Activated T-cell treated with anti-CD3 and anti-CD28 coated beads for 1 hour (primary cell): ENCODE results near the gene DAZAP1.

Source experiments
- DNase-seq: peaks from one replicate; pipeline ENCODE4 v3.0.0-alpha.2; 2020; ENCODE audit warnings: low read depth

DAZAP1 gene

GRCh38 chr19:1394252-1395193, 12.9 kb upstream of the DAZAP1 start:
- no peak for DNase-seq

DNA sequence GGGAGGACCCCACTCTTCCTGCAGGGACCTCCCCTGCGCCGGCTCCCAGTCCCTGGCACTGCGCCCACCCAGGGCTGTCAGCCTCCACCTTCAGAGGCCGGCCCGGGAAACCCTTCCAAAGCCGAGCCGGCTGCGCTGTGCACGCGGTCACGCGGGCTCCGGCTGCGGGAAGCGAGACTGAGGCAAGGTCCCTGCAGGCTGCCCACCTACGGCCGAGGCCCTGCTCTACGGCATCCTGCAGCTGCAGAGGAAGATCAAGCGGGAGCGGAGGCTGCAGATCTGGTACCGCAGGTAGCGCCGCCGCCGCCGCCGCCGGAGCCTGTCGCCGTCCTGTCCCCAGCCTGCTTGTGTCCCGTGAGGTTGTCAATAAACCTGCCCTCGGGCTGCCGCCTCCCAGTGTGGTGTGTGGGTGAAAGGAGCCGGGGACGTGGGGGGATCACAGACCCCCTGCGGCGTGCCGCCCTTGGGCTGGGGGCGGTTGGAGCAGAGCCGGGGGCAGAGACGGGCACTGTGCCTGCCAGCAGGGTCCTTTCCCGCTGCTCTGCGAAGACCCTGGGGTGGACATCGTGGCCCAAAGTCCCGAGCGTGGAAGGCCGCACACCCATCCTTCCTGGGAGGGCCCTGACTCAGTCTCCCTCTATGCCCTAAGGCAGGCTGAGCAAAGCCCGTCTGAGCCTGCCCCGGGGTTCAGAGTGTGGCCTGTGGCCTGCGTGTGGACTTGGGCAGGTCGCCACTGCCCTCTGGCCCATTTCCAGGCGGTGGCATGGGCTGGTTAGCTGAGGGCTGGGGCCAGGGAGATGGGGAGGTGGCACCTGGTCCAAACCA, 12.0 kb upstream of the DAZAP1 start:
- no peak for DNase-seq

DNA sequence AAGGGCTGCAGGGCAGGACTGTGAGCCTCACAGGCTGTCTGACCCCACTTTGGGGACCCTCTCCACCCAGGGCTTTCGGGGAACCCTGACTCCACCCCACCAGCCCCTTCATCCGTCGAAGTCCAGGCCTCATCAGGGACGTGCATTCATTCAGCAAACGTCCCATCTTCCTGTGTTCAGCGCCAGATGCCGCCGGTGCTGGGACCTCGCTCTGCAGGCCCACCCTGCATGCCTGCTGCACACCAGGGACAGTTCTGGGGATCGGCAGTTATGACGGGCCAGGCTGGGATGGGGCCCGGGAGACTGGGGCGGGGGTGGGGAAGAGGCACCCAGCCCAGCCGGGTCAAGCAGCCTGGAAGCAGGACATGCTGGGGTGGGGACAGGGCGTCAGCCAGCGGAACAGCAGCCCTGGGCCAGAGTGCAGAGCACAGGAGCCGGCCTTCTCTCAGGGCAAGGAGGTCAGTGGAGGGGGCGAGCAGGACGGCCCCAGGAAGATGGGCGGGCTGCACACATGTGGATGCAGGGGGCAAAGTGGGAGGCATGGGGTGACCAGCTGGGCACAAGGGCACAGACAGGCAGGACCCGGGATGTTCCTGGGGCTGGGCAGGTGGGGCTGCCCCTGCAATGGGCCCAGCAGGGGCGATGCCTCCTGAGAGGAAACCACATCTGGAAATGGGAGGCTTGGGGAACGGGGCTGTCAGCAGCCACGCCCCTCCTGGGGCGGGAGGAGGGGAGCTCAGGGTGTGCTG, 11.2 kb upstream of the DAZAP1 start:
- DNase-seq = no peak

DNA sequence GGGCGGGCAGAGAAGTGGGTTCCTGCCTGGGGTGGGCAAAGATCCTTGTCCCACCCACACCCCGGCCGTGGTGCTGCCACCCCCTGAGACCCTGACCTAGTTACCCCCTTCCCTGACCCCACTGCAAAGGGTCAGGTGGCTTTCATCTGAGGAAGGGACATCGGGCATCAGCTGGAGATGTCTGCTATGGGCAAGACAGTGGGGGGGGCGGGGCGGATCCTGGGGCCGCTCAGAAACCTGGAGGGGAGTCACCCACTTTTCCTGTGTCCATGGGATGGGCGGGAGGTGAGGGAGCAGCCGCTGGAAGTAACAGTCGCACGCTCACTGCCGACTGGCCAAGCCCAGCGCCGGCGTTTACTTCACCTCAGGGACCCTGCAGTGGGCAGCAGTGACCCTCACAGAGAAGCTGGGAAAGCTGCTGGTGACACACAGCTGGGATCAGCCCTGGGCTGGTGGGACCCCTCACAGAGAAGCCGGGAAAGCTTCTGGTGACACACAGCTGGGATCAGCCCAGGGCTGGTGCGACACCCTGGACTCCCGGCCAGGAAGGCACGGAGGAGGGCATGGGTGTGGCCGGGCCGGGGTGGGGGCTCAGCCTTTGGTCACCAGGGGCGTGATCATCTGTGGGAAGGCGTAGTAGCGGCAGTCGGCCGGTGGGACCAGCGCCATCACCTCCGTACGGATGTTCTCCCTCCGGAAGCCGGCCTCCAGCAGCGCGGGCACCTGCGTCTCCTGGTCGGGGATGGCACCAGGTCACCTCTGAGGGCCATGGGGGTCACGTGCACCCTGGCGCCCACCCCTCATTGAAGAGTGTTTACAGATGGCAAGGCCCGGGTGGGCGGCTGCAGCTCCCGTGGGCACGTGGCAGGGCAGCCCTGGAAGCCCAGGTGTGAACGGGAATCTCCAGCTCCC, 10.4 kb upstream of the DAZAP1 start:
- no peak for DNase-seq

DNA sequence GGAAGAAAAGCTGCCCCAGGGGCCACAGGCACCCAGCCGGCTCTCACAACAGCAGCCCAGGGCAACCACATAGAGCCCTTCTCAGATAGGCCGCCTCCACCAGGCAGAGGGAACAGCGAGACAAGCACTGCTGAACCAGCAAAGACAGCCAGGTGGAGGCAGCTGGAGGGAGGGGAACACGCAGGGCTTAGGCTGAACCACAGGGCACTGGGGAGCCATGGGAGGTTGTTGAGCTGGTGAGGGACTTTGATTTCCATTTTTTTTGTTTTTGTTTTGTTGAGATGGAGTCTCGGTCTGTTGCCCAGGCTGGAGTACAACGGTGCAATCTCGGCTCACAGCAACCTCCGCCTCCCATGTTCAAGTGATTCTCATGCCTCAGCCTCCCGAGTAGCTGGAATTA, 9.5 kb upstream of the DAZAP1 start:
- no peak for DNase-seq

- DNase-seq = no peak
These were observed 8.3 kb upstream of the DAZAP1 start for GRCh38 chr19:1399079-1399478.

DNA sequence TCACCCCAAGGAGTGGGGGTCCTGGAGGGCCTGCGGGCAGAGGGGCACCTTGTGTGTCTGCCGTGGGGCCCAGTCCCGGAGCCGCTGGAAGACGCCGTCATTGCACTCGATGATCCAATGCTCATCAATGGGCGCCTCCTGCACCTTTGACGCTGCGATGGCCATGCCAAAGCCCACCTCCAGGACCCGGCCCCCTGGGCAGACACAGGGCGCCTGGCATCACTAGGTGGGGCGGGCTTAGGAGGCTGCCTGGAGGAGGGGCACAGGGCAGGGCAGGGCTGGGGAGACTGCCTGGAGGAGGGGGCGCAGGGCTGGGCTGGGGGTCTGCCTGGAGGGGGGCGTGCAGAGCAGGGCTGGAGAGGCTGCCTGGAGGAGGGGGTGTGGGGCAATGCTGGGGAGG, 7.6 kb upstream of the DAZAP1 start:
- no peak for DNase-seq

- DNase-seq = no peak
These were observed 6.9 kb upstream of the DAZAP1 start for GRCh38 chr19:1400281-1401137.

DNA sequence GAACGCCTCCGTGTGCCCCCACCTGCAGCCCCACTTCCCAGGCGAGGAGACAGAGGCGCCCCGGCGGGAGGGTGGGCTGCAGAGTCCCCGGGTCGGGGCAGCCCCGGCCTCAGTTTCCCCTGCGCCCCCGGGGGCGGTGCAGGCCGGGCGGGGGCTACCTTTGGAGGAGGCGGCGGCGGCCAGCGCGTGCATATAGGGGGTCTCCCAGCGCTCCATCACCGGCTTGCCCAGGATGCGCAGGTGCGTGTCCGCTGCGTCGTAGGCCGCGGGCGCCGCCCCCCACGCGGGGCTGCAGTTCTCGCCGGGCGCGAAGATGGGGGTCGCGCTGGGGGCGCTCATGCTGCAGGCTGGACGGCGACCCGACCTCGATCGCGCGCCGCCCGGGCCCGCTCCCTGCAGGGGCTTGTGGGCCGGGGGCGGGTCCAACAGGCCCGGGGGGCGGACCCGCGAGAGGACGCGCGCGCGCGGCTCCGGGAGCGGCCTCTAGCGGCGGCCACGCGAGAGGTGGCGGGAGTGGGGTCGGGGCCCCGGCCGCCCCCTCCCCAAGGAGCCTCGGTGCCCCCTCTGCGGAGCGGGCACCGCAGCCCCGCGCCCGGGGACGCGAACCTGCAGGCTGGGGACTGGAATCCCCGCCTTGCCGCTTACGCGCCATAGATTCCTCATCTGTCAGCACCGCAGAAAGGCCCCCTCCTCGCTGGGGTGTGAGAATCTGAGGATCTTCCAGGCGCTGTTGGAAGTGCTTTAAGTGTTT, 6.1 kb upstream of the DAZAP1 start, which contains the start of gene GAMT:
TSS of gene GAMT (minus strand) at position 405 of the 751 bp plus-strand sequence. CDS start at position 339, 66 bp downstream.
- peak; percentile 55 for DNase-seq

DNA sequence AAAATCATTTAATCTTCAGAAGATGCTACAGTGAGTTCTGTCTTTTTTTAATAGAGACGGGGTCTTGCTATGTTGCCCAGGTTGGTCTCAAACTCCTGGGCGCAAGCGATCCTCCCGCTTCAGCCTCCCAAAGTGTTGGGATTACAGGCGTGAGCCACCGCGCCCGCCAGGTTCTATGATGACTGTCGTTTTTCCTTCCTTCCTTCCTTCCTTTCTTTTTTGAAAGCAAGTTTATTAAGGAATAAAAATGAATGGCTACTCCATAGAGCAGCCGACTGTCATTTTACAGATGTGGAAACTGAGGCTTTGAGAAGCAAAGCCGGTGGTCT, 5.5 kb upstream of the DAZAP1 start:
- DNase-seq = no peak

GRCh38 chr19:1402411-1403070, 4.8 kb upstream of the DAZAP1 start:
- DNase-seq = no peak

DNA sequence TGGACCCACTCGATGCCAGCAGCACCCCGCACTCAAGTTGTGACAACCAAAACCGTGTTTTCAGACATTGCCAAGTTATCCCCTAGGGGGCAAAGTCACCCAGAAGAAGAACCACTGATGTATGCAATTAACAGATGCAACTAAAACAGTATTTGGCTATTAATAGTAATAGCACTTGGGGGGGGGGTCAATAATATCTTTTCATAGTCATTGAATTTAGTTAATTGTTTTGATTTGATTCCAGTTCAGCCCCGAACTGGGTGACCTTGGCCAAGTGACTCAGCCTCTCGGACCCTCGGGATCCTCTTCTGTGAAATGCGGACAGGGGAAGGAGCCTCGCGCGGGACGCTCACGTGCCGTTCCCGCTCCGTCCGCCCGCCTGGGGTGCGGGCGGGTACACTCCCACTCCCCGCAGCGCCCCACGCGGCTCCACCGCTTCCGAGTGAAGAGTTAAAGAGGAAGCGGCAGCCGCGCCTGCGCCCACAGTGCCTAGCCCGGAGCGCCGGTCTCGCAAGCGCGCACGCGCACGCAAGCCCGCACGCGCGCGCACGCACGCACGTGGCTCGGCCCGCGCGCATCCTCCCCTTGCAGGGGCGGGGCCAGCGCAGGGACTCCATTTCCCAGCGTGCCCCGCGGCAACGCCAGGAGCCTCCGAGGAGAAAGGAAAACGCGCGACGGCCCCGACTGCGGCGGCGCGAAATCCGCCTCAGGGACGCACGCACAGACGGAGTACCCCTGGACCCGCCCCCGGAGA, 435 bp upstream of the DAZAP1 start:
- peak; percentile 99 for DNase-seq

DNA sequence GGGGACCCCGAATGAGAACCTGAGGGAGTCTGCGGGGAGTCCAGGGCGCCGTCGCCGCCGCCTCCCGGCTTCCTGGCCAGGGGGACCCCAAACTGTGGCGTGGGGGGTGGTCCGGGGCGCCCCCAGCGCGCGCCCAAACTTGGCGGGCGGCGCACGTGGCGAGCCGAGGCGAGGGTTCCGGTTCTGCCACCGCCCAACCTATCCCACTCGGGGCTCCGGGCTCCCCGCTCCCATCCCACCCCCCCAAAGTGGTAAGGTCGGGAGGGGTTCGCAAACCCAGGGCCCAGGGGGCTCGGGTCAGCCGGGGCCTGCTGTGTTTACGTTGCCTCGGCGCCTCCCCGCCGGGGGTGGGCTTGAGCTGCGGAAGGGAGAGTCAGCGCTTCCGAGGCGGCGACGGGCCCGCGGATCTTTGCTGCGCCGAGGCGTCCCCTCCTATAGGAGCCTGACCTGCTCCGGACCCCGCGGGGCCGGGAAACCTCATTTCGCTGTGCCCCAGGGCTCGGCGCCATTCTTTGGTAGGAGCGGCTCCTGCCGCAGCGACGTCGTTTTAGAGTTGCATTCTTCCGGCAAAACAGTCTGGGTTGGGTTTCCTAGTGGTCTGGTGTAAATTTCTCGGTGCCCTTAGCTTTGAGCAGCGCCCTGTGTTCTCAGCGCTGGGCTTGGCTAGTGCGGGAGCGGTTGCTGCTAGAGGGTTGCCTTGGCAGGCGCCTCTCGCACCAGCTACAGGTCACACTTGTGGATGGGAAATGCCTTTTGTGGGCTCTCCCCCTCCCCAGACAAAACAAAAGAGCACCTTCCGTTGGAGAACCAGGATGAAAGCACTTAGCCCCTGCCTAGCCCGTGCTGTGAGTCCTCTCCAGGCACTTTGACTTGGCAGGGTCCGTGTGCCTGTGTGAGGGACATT, 1.2 kb downstream of the DAZAP1 start:
- DNase-seq = peak; percentile 45

DNA sequence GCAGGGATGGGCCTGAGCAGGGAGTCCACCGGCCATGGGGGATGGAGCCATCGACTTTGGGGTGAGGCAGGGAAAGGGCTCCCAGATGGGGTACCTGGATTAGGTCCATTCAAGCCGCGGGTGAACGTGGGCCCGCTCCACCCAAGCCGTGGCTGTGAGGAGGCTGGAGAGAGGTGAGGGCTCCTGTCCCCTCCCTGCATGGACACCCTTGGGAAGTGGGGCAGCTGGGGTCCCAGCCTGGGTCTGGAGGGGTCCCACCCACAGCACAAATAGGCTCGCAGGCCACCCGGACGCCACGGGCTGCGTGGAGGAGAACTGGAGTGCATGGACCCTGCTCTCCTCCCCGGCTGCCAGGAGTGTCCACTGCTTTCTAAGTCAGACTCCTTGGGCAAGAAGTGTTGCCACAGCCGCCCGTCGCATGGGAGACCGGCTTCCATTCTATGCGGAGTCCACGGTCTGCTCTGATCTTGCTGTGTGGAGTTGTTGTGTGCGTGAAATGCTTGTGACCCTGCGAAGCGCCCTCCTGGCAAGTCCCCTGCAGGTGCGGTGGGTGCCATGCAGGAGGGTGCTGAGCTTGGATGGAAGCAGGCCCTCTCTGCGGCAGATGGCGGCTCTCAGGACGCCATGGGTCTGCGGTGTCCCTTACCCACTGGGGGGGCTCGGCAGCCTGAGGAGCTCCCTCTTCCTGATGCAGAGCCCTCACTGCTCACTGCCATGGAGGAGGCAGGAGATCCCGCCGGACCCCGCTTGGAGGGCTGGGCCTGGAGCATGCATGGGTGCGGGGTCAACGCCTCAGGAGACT, 2.0 kb downstream of the DAZAP1 start:
- DNase-seq = no peak

GRCh38 chr19:1410136-1410786, 2.9 kb downstream of the DAZAP1 start:
- no peak for DNase-seq

DNA sequence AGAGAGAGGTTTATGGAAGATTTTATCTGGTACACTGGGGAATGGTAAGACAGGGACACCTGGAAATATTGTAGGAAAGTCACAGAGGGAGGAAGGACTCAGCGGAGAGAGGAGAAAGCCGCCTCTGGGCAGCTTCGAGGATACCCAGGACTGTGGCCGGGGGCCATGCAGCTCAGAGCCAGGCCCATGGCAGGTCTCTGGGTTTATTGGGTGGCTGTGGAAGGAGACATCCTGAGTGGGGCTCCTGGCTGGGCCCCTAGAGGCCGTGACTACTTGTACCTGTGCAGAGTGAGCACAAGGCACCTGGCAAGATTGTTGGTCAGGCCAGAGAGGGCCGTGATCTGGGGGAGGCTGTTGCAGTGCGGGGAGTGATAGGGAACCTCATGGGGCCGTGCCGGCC, 3.4 kb downstream of the DAZAP1 start:
- no peak for DNase-seq
